ENCODE measurements around the gene THRB. TPM values are rescaled to one million over a fixed set of nuclear protein-coding genes. Genes with fewer than 3 reads are reported as not detected.

THRB gene
- polyA plus RNA-seq, 1 of the 3 experiments (the other 2 are of a cell fraction), result 0.02 TPM

- no peak for TF ChIP-seq REST (IDR thresholded peaks at IDR 0.05; ENCODE audit: low read depth, low read length)
- no peak for TF ChIP-seq TAF1 (IDR thresholded peaks at IDR 0.05; ENCODE audit: borderline replicate concordance, low read depth, low read length)
- TF ChIP-seq ELF1 (IDR thresholded peaks at IDR 0.05), result no peak
These were observed 310.0 kb downstream of the THRB start (continued) for GRCh38 chr3:24184528-24185176.

- no peaks in the 10 kb centered on the region for H3K36me3 ChIP-seq (replicated peaks in 1 of 2; ENCODE audit: control insufficient read depth in 1 of 2, insufficient read depth in 2 of 2, low read length in 1 of 2)
- no peaks in the 10 kb centered on the region for H3K9me2 ChIP-seq
- H3K4me3 ChIP-seq (ENCODE audit: low read depth in 2 of 2, low read length in 1 of 2), result no peak overlapping the region
- H3K27me3 ChIP-seq (ENCODE audit: insufficient read depth), result no peaks in the 10 kb centered on the region
- H3K27ac ChIP-seq (ENCODE audit: low read depth in 2 of 2, low read length in 1 of 2), result no peak overlapping the region
- no peaks in the 10 kb centered on the region for H3F3A ChIP-seq (replicated peaks; ENCODE audit: insufficient read depth)
- WGBS (ENCODE audit: low lambda C conversion rate), result 82% methylated on average over 2 of the region's 2 CpGs
- no peaks in the 10 kb centered on the region for H4K20me1 ChIP-seq (ENCODE audit: insufficient read depth)
- no peak for TF ChIP-seq USF2 (IDR thresholded peaks at IDR 0.05; ENCODE audit: borderline replicate concordance, low read depth, low read length)
- TF ChIP-seq SIN3A (IDR thresholded peaks at IDR 0.05; ENCODE audit: borderline replicate concordance, low read depth, low read length), result no peak
- no peak for TF ChIP-seq REST (IDR thresholded peaks at IDR 0.05; ENCODE audit: low read depth, low read length)
- TF ChIP-seq CHD2 (IDR thresholded peaks at IDR 0.05; ENCODE audit: low read length, partially characterized antibody), result no peak
- TF ChIP-seq RXRA (IDR thresholded peaks at IDR 0.05; ENCODE audit: borderline replicate concordance, low read depth), result no peak
- no peak for TF ChIP-seq CTCF (IDR thresholded peaks at IDR 0.05)
- TF ChIP-seq IRF3 (IDR thresholded peaks at IDR 0.05; ENCODE audit: low read depth, low read length), result no peak
- H3K9me3 ChIP-seq, result no peaks in the 10 kb centered on the region
- H3K9ac ChIP-seq, result no peak overlapping the region
- CTCF ChIA-PET, result interaction anchor here (0.9 kb wide), 1 partner anchor 55 kb away, joined by 3 read pairs; no protein-coding TSS in a partner anchor
- H3K79me2 ChIP-seq (ENCODE audit: insufficient read depth), result no peaks in the 10 kb centered on the region
- DNase-seq, result no peak
- H3K4me2 ChIP-seq, result no peak overlapping the region
- POLR2A ChIA-PET, result no interaction called here
- H3K4me1 ChIP-seq (ENCODE audit: control insufficient read depth in 1 of 2, insufficient read depth in 2 of 2, low read depth in 1 of 2, low read length in 1 of 2), result peaks cover 0 to 8% of the 10 kb centered on the region in 2 experiments; a peak in 1 of 4 replicates
- no peak overlapping the region for H2AFZ ChIP-seq (ENCODE audit: low read depth)
These were observed 311.9 kb downstream of the THRB start for GRCh38 chr3:24182756-24183155.
